ENCODE measurements around the gene NRAS.

Gene NRAS

DNA sequence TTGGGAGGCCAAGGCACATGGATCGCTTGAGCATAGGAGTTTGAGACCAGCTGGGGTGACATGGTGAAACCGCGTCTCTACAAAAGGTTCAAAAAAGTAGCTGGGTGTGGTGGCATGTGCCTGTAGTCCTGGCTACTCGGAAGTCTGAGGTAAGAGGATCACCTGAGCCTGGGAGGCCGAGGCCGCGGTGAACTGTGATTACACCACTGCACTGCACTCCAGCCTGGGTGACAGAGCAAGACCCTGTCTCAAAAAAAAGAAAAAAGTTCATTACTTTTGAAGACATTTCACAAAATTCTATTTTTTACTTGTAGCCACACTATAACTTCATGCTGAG, 44.7 kb downstream of the NRAS start:
- in situ Hi-C loops (cut with MboI; ENCODE audit: low pct_unique_long_range_greater_than_20kb, low sequenced_read_pairs, unreplicated experiment) = no loop called here
- TF ChIP-seq, protein P1, sequence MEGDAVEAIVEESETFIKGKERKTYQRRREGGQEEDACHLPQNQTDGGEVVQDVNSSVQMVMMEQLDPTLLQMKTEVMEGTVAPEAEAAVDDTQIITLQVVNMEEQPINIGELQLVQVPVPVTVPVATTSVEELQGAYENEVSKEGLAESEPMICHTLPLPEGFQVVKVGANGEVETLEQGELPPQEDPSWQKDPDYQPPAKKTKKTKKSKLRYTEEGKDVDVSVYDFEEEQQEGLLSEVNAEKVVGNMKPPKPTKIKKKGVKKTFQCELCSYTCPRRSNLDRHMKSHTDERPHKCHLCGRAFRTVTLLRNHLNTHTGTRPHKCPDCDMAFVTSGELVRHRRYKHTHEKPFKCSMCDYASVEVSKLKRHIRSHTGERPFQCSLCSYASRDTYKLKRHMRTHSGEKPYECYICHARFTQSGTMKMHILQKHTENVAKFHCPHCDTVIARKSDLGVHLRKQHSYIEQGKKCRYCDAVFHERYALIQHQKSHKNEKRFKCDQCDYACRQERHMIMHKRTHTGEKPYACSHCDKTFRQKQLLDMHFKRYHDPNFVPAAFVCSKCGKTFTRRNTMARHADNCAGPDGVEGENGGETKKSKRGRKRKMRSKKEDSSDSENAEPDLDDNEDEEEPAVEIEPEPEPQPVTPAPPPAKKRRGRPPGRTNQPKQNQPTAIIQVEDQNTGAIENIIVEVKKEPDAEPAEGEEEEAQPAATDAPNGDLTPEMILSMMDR (IDR thresholded peaks at IDR 0.05; ENCODE audit: extremely low read depth, insufficient read depth, missing control alignments) = no peak
- no peak for DNase-seq (ENCODE audit: low spot score)

DNA sequence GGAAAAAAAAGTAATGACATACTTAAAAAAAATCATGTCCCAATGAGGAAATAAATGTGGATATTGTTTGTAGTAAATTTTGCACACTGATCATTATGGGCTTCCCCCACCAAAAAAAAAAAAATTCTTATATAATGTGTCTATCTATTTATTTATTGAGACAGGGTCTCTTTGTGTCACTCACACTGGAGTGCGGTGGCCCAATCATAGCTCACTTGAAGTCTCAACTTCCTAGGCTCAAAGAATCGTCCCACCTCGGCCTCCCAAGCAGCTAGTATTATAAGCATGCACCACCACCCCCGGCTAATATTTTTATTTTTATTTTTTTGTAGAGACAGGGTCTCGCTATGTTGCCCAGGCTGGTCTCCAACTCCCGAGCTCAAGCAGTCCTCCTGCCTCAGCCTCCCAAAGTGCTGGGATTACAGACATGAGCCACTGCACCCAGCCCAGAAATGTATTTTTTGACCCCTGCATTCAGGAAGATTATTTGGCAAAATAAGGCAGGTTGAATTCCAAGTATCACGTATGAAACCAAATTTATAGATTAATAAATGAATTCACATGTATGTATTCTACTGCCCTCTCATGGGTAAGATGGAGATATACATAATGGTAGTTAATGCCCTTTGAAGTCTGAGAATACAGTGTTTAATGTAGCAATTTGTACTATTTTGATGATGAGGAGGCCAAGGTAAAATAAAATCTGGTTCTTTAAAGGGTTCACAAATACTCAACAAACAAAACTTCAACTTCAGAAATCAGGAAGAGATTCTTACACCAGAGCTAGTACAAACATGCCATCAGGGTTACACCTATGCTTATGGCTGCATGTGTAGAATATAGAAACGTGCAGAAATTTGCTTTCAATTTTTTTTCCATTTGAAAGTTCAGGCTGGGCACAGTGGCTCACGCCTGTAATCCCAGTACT, 45.3 kb downstream of the NRAS start:
- peak; percentile 44 for DNase-seq (ENCODE audit: low spot score)
- TF ChIP-seq, protein P1 (IDR thresholded peaks at IDR 0.05; ENCODE audit: extremely low read depth, insufficient read depth, missing control alignments) = peak; percentile 24
- in situ Hi-C loops (cut with MboI; ENCODE audit: low pct_unique_long_range_greater_than_20kb, low sequenced_read_pairs, unreplicated experiment) = no loop called here

DNA sequence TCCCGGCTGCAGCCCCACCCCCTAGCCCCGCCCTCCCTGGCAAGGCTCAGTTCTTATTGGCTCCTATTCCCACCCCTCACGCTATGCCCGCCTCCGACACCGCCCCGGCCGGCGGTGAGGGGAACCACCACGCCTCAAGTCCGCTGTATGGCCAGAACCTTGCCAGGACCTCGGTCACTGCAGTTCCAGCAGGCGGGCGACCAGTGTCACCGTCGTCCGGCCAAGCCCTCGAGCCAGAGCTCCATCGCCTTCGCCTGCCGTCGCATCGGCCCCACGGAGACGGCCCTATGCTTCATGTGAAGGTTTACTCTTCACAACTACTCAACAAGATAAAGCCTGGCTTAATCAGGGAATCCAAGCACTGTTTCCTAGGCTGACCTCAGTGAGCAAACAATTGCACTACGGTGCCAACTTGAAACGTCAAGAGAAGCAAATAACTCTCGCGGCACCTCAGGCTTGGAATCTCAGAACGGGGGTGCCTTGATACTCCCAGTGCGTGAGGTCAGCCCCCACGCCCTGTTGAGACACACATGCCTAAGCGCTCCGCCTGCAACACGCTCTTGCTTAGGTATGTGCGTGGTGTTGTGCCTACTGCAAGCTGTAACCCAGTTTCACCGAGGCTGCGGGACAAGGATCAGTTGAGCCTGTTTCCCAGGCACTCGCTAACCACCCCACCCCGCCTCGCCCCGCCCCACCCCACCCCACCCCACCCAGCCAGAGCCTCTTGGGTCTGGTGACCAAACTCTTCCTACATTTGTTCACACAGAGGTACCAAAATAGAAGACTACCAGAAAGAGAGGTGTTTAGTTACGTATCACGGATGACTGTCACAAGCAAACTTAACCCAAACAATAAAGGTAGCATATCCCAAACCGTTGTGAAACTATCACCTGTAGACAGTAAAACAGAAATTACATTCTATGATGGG, 46.2 kb downstream of the NRAS start:
- TF ChIP-seq, protein P1 (IDR thresholded peaks at IDR 0.05; ENCODE audit: extremely low read depth, insufficient read depth, missing control alignments) = no peak
- DNase-seq (ENCODE audit: low spot score) = peak; percentile 94
- in situ Hi-C loops (cut with MboI; ENCODE audit: low pct_unique_long_range_greater_than_20kb, low sequenced_read_pairs, unreplicated experiment) = no loop called here

DNA sequence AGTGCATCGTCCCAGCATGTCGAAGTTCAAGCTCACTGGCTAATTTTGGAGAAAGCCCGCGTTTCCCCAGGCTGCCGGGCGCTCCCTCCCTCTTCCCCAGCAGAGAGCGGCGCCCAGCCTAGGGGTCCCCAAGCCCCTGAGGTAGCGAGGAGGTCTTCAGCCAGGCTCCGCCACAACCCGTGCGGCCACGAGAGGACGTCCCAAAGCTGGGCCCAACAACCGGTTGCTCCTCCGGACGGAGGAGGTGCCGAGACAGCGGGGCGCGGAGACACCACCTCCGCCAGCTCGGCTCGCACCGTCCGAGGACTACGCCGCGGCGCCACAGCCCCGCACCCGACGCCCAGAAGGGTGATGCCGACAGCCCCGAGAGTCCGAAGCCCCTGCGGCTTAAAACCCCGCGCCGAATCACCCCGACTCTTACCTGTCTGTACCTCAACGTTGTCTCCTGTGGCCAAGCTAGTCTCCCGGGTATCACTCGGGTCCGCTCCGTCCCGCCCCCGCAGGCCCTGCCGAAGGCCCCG, 46.9 kb downstream of the NRAS start, which contains the start of gene DENND2C:
TSS of gene DENND2C (minus strand) at position 488 of the 521 bp plus-strand sequence. CDS start 44,065 bp downstream, outside the sequence.
- TF ChIP-seq, protein P1 (IDR thresholded peaks at IDR 0.05; ENCODE audit: extremely low read depth, insufficient read depth, missing control alignments) = peak; percentile 37
- in situ Hi-C loops (cut with MboI; ENCODE audit: low pct_unique_long_range_greater_than_20kb, low sequenced_read_pairs, unreplicated experiment) = no loop called here
- no peak for DNase-seq (ENCODE audit: low spot score)

DNA sequence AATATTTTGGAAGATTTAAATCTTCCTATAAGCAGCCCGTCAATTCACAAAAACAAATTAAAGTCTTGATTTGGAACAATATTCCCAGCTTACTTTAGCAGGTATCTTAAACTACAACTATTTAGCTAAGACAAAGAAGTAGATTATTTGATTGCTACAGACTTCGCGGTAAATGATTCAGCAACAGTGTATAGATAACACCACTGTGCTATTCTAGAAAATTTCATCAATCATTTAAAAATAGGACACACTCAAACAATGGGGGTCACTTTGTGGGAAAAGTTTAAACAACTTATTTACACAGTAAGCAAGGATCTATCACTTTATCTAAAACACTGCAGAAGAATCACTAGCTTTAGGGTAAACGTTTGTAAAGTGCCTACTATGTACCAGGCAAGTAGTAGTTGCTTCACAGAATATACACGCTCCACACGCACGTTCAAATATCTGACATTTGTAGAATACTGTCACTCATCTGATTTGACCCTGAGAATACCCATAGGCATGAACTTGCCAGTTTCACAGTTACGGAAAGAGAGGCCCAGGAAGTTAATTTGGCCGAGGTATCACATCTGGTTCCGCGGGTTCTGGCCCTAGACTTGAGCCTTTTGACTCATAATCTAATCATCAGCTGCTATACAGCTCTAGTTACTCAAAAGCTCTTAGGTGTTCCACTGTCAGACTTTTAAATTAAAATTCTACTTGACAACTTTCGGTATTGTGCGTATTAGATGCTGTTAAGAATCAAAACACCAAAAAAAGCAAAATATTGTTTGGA, 47.6 kb downstream of the NRAS start:
- peak; percentile 9 for DNase-seq (ENCODE audit: low spot score)
- TF ChIP-seq, protein P1 (IDR thresholded peaks at IDR 0.05; ENCODE audit: extremely low read depth, insufficient read depth, missing control alignments) = no peak
- in situ Hi-C loops (cut with MboI; ENCODE audit: low pct_unique_long_range_greater_than_20kb, low sequenced_read_pairs, unreplicated experiment) = no loop called here

All from GM13977 (cell line).